Parathyroid adenoma (tissue), 2 donors: Measurements from ENCODE around the gene TTLL13.

Experiments
- H2AFZ ChIP-seq: fragments of 300-600 bp; sonication (generic); one replicate; pipeline ENCODE4 v1.7.0; 2017; ENCODE audit warnings: antibody characterized with exemption, mild to moderate bottlenecking
- H3K27ac ChIP-seq: fragments of 300-600 bp; sonication (generic); one replicate; pipeline ENCODE4 v1.7.0; 2017
- H3K27me3 ChIP-seq: fragments of 300-600 bp; sonication (generic); one replicate; pipeline ENCODE4 v1.7.0; 2017; ENCODE audit warnings: low read length; ENCODE audit not compliant: control insufficient read depth, insufficient read depth
- H3K36me3 ChIP-seq: fragments of 300-600 bp; sonication (generic); one replicate; pipeline ENCODE4 v1.7.0; 2017; ENCODE audit warnings: low read length; ENCODE audit not compliant: control insufficient read depth, insufficient read depth
- H3K4me1 ChIP-seq: fragments of 300-600 bp; sonication (generic); one replicate; pipeline ENCODE4 v1.7.0; 2017; ENCODE audit warnings: control low read depth
- H3K4me2 ChIP-seq: fragments of 300-600 bp; sonication (generic); one replicate; pipeline ENCODE4 v1.7.0; 2017; ENCODE audit warnings: low read length
- H3K4me3 ChIP-seq: fragments of 300-600 bp; sonication (generic); one replicate; pipeline ENCODE4 v1.7.0; 2017; ENCODE audit warnings: low read depth, low read length
- H3K79me2 ChIP-seq: fragments of 300-600 bp; sonication (generic); one replicate; pipeline ENCODE4 v1.7.0; 2017; ENCODE audit warnings: control low read depth
- H3K9ac ChIP-seq: fragments of 300-600 bp; sonication (generic); one replicate; pipeline ENCODE4 v1.7.0; 2017; ENCODE audit warnings: mild to moderate bottlenecking
- H3K9me3 ChIP-seq: fragments of 300-600 bp; sonication (generic); one replicate; pipeline ENCODE4 v1.7.0; 2017; ENCODE audit warnings: low read length; ENCODE audit not compliant: control insufficient read depth
- CTCF ChIP-seq: fragments of 300-600 bp; sonication (generic); IDR thresholded peaks from one replicate; pipeline ENCODE4 v1.7.0; 2017; ENCODE audit warnings: antibody characterized with exemption, mild to moderate bottlenecking
- donor health status: primary hyperparathyroidism.

Gene TTLL13

GRCh38 chr15:90249203-90249863 lies at the start of gene TTLL13:
TSS of gene TTLL13 (plus strand) at chr15:90249556. CDS start at chr15:90250631, 1,075 bp downstream.
- H3K79me2 ChIP-seq: no peaks in the 10 kb centered on the region
- peak within 1 kb of the TSS; percentile 93 for H3K4me2 ChIP-seq
- H3K27ac ChIP-seq: no peak within 1 kb of the TSS
- H3K36me3 ChIP-seq: no peaks in the 10 kb centered on the region
- no peaks in the 10 kb centered on the region for H3K4me1 ChIP-seq
- no peaks in the 10 kb centered on the region for H3K27me3 ChIP-seq
- H3K4me3 ChIP-seq: peak within 1 kb of the TSS; percentile 61
- TF ChIP-seq CTCF: no peak
- H2AFZ ChIP-seq: peak within 1 kb of the TSS; percentile 90
- H3K9ac ChIP-seq: no peak within 1 kb of the TSS
- no peaks in the 10 kb centered on the region for H3K9me3 ChIP-seq

- H3K9ac ChIP-seq: no peak overlapping the region
- peak overlapping the region; percentile 92 for H3K4me2 ChIP-seq
- no peak for TF ChIP-seq CTCF
- peaks cover 4% of the 10 kb centered on the region for H3K4me1 ChIP-seq
- peaks cover 26% of the 10 kb centered on the region for H3K79me2 ChIP-seq
- H3K27me3 ChIP-seq: no peaks in the 10 kb centered on the region
- H2AFZ ChIP-seq: peak overlapping the region; percentile 76
- peak overlapping the region; percentile 64 for H3K27ac ChIP-seq
- no peaks in the 10 kb centered on the region for H3K36me3 ChIP-seq
- H3K9me3 ChIP-seq: no peaks in the 10 kb centered on the region
- peak overlapping the region; percentile 66 for H3K4me3 ChIP-seq
Observed at GRCh38 chr15:90200534-90201129, 48.7 kb upstream of the TTLL13 start.

GRCh38 chr15:90201130-90201943 lies 48.0 kb upstream of the TTLL13 start, which contains the start of gene SEMA4B:
TSS of gene SEMA4B (plus strand) at chr15:90201330. CDS start at chr15:90201579, 249 bp downstream.
- H3K79me2 ChIP-seq: peaks cover 26% of the 10 kb centered on the region
- peak within 1 kb of the TSS; percentile 64 for H3K27ac ChIP-seq
- peaks cover 8% of the 10 kb centered on the region for H3K4me1 ChIP-seq
- H3K4me2 ChIP-seq: peak within 1 kb of the TSS; percentile 92
- no peaks in the 10 kb centered on the region for H3K9me3 ChIP-seq
- H3K36me3 ChIP-seq: no peaks in the 10 kb centered on the region
- H3K27me3 ChIP-seq: no peaks in the 10 kb centered on the region
- H2AFZ ChIP-seq: peak within 1 kb of the TSS; percentile 76
- peak within 1 kb of the TSS; percentile 66 for H3K4me3 ChIP-seq
- no peak for TF ChIP-seq CTCF
- peak within 1 kb of the TSS; percentile 37 for H3K9ac ChIP-seq

- peak overlapping the region; percentile 92 for H3K4me2 ChIP-seq
- H3K9me3 ChIP-seq: no peaks in the 10 kb centered on the region
- H3K4me3 ChIP-seq: peak overlapping the region; percentile 66
- peaks cover 10% of the 10 kb centered on the region for H3K4me1 ChIP-seq
- TF ChIP-seq CTCF: no peak
- no peaks in the 10 kb centered on the region for H3K27me3 ChIP-seq
- H3K36me3 ChIP-seq: no peaks in the 10 kb centered on the region
- peaks cover 23% of the 10 kb centered on the region for H3K79me2 ChIP-seq
- H3K9ac ChIP-seq: no peak overlapping the region
- peak overlapping the region; percentile 76 for H2AFZ ChIP-seq
- H3K27ac ChIP-seq: no peak overlapping the region
Observed at GRCh38 chr15:90201944-90202375, 47.4 kb upstream of the TTLL13 start.
